Osteocyte (in vitro differentiated cells): ENCODE measurements around the gene DCBLD1. TPM values are rescaled to one million over a fixed set of nuclear protein-coding genes. Genes with fewer than 3 reads are reported as not detected.
"Not testable (repeated sequence)": the region's sequence is repeated elsewhere in the genome, so short reads cannot be mapped to it uniquely, and the experiment has no call there.

Experiments used
- DNase-seq: peaks from one replicate; pipeline ENCODE4 v3.0.0; 2021; ENCODE audit warnings: mixed read lengths; ENCODE audit not compliant: unreplicated experiment; ENCODE audit errors: extremely low spot score
- H3K27ac Mint-ChIP-seq: one replicate; pipeline ENCODE4 v1.8.0; 2021; ENCODE audit warnings: mild to moderate bottlenecking, mixed read lengths; ENCODE audit not compliant: unreplicated experiment
- H3K27me3 Mint-ChIP-seq: one replicate; pipeline ENCODE4 v1.8.0; 2021; ENCODE audit warnings: mixed read lengths; ENCODE audit not compliant: unreplicated experiment
- H3K36me3 Mint-ChIP-seq: one replicate; pipeline ENCODE4 v1.8.0; 2021; ENCODE audit warnings: mixed read lengths; ENCODE audit not compliant: unreplicated experiment
- H3K4me1 Mint-ChIP-seq: one replicate; pipeline ENCODE4 v1.8.0; 2021; ENCODE audit warnings: mixed read lengths; ENCODE audit not compliant: unreplicated experiment
- H3K4me3 Mint-ChIP-seq: one replicate; pipeline ENCODE4 v1.8.0; 2021; ENCODE audit warnings: mild to moderate bottlenecking, moderate library complexity, mixed read lengths; ENCODE audit not compliant: unreplicated experiment
- H3K9me3 Mint-ChIP-seq: one replicate; pipeline ENCODE4 v1.8.0; 2021; ENCODE audit warnings: mixed read lengths; ENCODE audit not compliant: unreplicated experiment
- CTCF ChIP-seq: fragments of 200-600 bp; sonication (generic); IDR thresholded peaks from 2 replicates; pipeline ENCODE4 v1.5.0; 2021; ENCODE audit warnings: antibody characterized with exemption, mild to moderate bottlenecking, moderate library complexity
- long read RNA-seq: library from polyadenylated mRNA; unstranded; transcript quantifications from one replicate; pipeline ENCODE4 v2.0.0, GENCODE V29; 2021
- total RNA-seq: library from RNA; stranded (reverse); gene quantifications from 2 replicates; pipeline ENCODE4 v1.2.1, GENCODE V29; 2021

The DCBLD1 gene
- 12.2 and 14.9 TPM in 2 replicates for total RNA-seq
- long read RNA-seq, partial matches to known transcripts: 10 of 20 reads
- long read RNA-seq, other reads (novel, unspliced or antisense): 7 of 20 reads

GRCh38 chr6:117482240-117483003, at the start of gene DCBLD1:
Gene DCBLD1 (plus strand): TSS chr6:117482674. CDS start chr6:117482782, 108 bp downstream.
- peak; percentile 6 for TF ChIP-seq CTCF
- peaks cover under 1% of the 10 kb centered on the region for H3K27me3 Mint-ChIP-seq
- H3K27ac Mint-ChIP-seq: peak within 1 kb of the TSS; percentile 91
- no peaks in the 10 kb centered on the region for H3K9me3 Mint-ChIP-seq
- peak; percentile 92 for DNase-seq
- H3K4me1 Mint-ChIP-seq: peaks cover 31% of the 10 kb centered on the region
- H3K4me3 Mint-ChIP-seq: peak within 1 kb of the TSS; percentile 86
- no peaks in the 10 kb centered on the region for H3K36me3 Mint-ChIP-seq

- TF ChIP-seq CTCF: no peak
- peaks cover 5% of the 10 kb centered on the region for H3K4me1 Mint-ChIP-seq
- DNase-seq: no peak
- H3K4me3 Mint-ChIP-seq: no peak overlapping the region
- no peaks in the 10 kb centered on the region for H3K9me3 Mint-ChIP-seq
- no peak overlapping the region for H3K27ac Mint-ChIP-seq
- peaks cover 5% of the 10 kb centered on the region for H3K27me3 Mint-ChIP-seq
- H3K36me3 Mint-ChIP-seq: no peaks in the 10 kb centered on the region
These were observed 41.6 kb upstream of the DCBLD1 start for GRCh38 chr6:117440706-117441525.

- H3K9me3 Mint-ChIP-seq: no peaks in the 10 kb centered on the region
- no peak for TF ChIP-seq CTCF
- no peak for DNase-seq
- no peaks in the 10 kb centered on the region for H3K36me3 Mint-ChIP-seq
- no peak overlapping the region for H3K4me3 Mint-ChIP-seq
- no peak overlapping the region for H3K27ac Mint-ChIP-seq
- H3K27me3 Mint-ChIP-seq: no peaks in the 10 kb centered on the region
- H3K4me1 Mint-ChIP-seq: peaks cover 5% of the 10 kb centered on the region
These were observed 40.6 kb upstream of the DCBLD1 start for GRCh38 chr6:117441824-117442264.

DNA sequence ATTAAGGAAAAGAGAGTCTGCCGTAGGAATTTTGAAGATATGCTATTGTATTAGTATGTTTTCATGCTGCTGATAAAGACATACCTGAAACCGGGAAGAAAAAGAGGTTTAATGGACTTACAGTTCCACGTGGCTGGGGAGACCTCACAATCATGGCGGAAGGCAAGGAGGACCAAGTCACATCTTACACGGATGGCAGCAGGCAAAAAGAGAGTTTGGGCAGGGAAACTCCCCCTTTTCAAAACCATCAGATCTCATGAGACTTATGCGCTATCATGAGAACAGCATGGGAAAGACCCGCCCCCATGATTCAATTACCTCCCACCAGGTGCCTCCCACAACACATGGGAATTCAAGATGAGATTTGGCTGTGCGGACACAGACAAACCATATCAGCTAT, 40.2 kb upstream of the DCBLD1 start:
- H3K36me3 Mint-ChIP-seq, H3K4me3 Mint-ChIP-seq, H3K27me3 Mint-ChIP-seq, DNase-seq, H3K27ac Mint-ChIP-seq, H3K9me3 Mint-ChIP-seq, H3K4me1 Mint-ChIP-seq: not testable (repeated sequence)

DNA sequence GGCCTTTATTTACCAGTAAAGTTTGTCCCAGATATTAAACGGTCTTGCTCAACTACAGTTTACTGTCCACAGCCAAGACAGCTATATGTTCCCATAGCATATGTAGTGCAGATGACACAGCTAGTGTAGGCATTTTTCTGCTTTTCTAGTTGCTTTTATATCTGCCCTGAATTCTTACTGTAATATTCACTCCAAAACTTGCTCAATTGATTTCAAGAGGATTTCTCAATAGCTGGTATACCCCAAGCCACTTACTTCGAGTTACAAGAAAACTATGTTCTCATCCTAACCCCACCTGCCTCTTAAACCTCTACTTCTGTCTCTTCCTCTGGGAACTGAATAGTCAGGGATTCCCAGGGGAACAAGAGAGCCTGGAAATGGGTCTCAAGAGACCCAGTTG, 37.9 kb upstream of the DCBLD1 start:
- no peak overlapping the region for H3K4me3 Mint-ChIP-seq
- no peaks in the 10 kb centered on the region for H3K27me3 Mint-ChIP-seq
- no peak overlapping the region for H3K27ac Mint-ChIP-seq
- DNase-seq: no peak
- H3K4me1 Mint-ChIP-seq: peaks cover 29% of the 10 kb centered on the region
- H3K9me3 Mint-ChIP-seq: no peaks in the 10 kb centered on the region
- no peak for TF ChIP-seq CTCF
- H3K36me3 Mint-ChIP-seq: no peaks in the 10 kb centered on the region
